OCI-LY7 (cell line): ENCODE data around the gene RIMBP3B.
"Not testable (repeated sequence)": the region's sequence is repeated elsewhere in the genome, so short reads cannot be mapped to it uniquely, and the experiment has no call there.

Experiments
- CTCF ChIP-seq: fragments of 200-600 bp; sonication (generic); conservative IDR thresholded peaks from 2 replicates; pipeline ENCODE4 v1.5.1; 2014; ENCODE audit warnings: mild to moderate bottlenecking, antibody characterized with exemption, low read length, moderate library complexity, mixed read lengths
- EZH2phosphoT487 ChIP-seq: fragments of 200-600 bp; sonication (generic); IDR thresholded peaks from 2 replicates; pipeline ENCODE4 v1.6.1; 2018; ENCODE audit warnings: low read depth, borderline replicate concordance, mild to moderate bottlenecking, mixed run types, antibody characterized with exemption, low read length, moderate library complexity, mixed read lengths

DNA sequence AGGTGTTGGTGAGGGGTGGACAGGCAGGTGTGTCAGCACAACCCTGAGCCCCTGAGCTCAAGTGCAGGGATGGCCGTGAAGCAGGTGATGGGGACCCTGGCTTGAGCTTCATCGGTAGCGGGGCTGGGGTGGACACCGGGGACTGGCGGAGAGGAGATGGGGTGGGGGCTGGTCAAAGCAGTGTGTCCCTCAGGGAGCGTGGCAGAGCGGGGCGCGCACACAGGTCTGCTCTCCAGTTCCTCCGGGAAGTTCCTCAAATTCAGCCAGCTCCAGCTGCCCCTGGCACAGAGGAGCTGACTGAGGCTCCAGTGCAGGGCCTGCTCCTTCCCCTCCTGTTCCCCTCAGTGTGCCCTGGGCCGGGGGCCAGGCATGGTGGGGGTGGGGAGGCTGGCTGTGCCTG is 19.7 kb upstream of the RIMBP3B start:
- not testable (repeated sequence) for TF ChIP-seq CTCF, EZH2phosphoT487
